K562 (cell line): ENCODE measurements around the gene BRICD5. TPM values are rescaled to one million over a fixed set of nuclear protein-coding genes. Genes with fewer than 3 reads are reported as not detected.

Source experiments
- ARID1B ChIP-seq: fragments of 450-650 bp; IDR thresholded peaks from 2 replicates; pipeline ENCODE4 v1.6.1; 2016; ENCODE audit warnings: antibody characterized with exemption, mild to moderate bottlenecking, inconsistent platforms
- CBFA2T2 ChIP-seq: fragments of 450-650 bp; conservative IDR thresholded peaks from 2 replicates; pipeline ENCODE4 v1.6.1; 2017; ENCODE audit warnings: mild to moderate bottlenecking
- E2F3 ChIP-seq: fragments of 250-450 bp; sonication (Bioruptor Pico); IDR thresholded peaks from 2 replicates; pipeline ENCODE4 v1.4.0; 2020; ENCODE audit warnings: mild to moderate bottlenecking
- EP400 ChIP-seq: fragments of 450-650 bp; IDR thresholded peaks from 2 replicates; pipeline ENCODE4 v1.6.1; 2017; ENCODE audit warnings: antibody characterized with exemption, mild to moderate bottlenecking, moderate library complexity
- GTF2A2 ChIP-seq: IDR thresholded peaks from 2 replicates; pipeline ENCODE4 v1.6.1; 2016; ENCODE audit warnings: mild to moderate bottlenecking, missing genetic modification characterization, missing compliant biosample characterization
- KAT7 ChIP-seq: sonication (generic); formaldehyde crosslinking; IDR thresholded peaks from 2 replicates; pipeline ENCODE4 v1.8.0; 2022; ENCODE audit warnings: missing genetic modification reagents, mild to moderate bottlenecking, borderline replicate concordance
- KLF10 ChIP-seq: fragments of 250-450 bp; sonication (Bioruptor Pico); IDR thresholded peaks from 2 replicates; pipeline ENCODE4 v1.6.1; 2021; ENCODE audit warnings: matching md5 sums
- MBD2 ChIP-seq: sonication (generic); IDR thresholded peaks from 2 replicates; pipeline ENCODE4 v1.6.1; 2016; ENCODE audit warnings: low read depth, borderline replicate concordance
- NR2C1 ChIP-seq, 2 experiments: fragments of 450-650 bp; IDR thresholded peaks; 2 replicates each; pipeline ENCODE4 v1.6.1; 2017; ENCODE audit warnings: mild to moderate bottlenecking in 2 of 2, antibody characterized with exemption in 1 of 2, inconsistent platforms in 1 of 2, missing compliant biosample characterization in 1 of 2, missing genetic modification characterization in 1 of 2
- NR2C2 ChIP-seq, 2 experiments: fragments of 200-800 bp in 1 of 2; sonication (Bioruptor generic) in 1 of 2; sonication (generic) in 1 of 2; formaldehyde crosslinking in 1 of 2; IDR thresholded peaks; 2 replicates each; pipeline versions ENCODE4 v1.6.1 to v1.8.0; 2016 to 2022; ENCODE audit warnings: mild to moderate bottlenecking in 1 of 2, missing compliant biosample characterization in 1 of 2, missing genetic modification characterization in 1 of 2, missing genetic modification reagents in 1 of 2
- NUFIP1 ChIP-seq: fragments of 450-650 bp; IDR thresholded peaks from 2 replicates; pipeline ENCODE4 v1.6.1; 2018; ENCODE audit not compliant: partially characterized antibody
- RNF2 ChIP-seq: sonication (generic); IDR thresholded peaks from 2 replicates; pipeline ENCODE4 v1.6.1; 2016
- polyA plus RNA-seq, 8 experiments: library from polyadenylated mRNA; depleted of rRNA in 4 of 8; stranded (reverse) in 5 of 8; unstranded in 3 of 8; fragments of >200 nt; fragmentation: Nextera tagmentation in 2 of 8; fragmentation: Illumina TruSeq in 1 of 8; extraction: Ambion mirVana in 2 of 8; extraction: Trizol in 1 of 8; gene quantifications; 2 replicates each; pipeline versions ENCODE4 v1.2.1 to v1.2.3, GENCODE V29; 2011 to 2014; ENCODE audit warnings: inconsistent platforms in 1 of 8, missing spikeins in 1 of 8
- total RNA-seq, 7 experiments: library from RNA; depleted of rRNA in 6 of 7; stranded (reverse); fragments of >200 nt in 6 of 7; fragmentation: Illumina TruSeq in 2 of 7; extraction: Trizol in 2 of 7; gene quantifications; 2 replicates each; pipeline versions ENCODE4 v1.2.1 to v1.2.3, GENCODE V29; 2011 to 2021; ENCODE audit warnings: low replicate concordance in 1 of 7
- TF ChIP-seq, protein P1 (sequence below), 2 experiments: IDR thresholded peaks; 2 replicates each; pipeline ENCODE4 v1.6.1; 2012; ENCODE audit warnings: improper control_type of control experiment in 2 of 2, low read depth in 2 of 2, low read length in 2 of 2, borderline replicate concordance in 1 of 2
- TF ChIP-seq, protein P2 (sequence below): conservative IDR thresholded peaks from 2 replicates; pipeline ENCODE4 v1.6.1; 2011; ENCODE audit warnings: low read depth, mild to moderate bottlenecking, low read length; ENCODE audit not compliant: control insufficient read depth
- TF ChIP-seq, protein P3 (sequence below): sonication (generic); formaldehyde crosslinking; IDR thresholded peaks from 2 replicates; pipeline ENCODE4 v1.8.0; 2022; ENCODE audit warnings: mild to moderate bottlenecking, missing genetic modification reagents

The BRICD5 gene
- total and polyA plus RNA-seq, 9 of the 15 experiments (the other 6 are each of a cell fraction or from before 2014, with no cell fraction given), result 0.24 to 15.1 (median 2.4) TPM; not detected in 1

DNA sequence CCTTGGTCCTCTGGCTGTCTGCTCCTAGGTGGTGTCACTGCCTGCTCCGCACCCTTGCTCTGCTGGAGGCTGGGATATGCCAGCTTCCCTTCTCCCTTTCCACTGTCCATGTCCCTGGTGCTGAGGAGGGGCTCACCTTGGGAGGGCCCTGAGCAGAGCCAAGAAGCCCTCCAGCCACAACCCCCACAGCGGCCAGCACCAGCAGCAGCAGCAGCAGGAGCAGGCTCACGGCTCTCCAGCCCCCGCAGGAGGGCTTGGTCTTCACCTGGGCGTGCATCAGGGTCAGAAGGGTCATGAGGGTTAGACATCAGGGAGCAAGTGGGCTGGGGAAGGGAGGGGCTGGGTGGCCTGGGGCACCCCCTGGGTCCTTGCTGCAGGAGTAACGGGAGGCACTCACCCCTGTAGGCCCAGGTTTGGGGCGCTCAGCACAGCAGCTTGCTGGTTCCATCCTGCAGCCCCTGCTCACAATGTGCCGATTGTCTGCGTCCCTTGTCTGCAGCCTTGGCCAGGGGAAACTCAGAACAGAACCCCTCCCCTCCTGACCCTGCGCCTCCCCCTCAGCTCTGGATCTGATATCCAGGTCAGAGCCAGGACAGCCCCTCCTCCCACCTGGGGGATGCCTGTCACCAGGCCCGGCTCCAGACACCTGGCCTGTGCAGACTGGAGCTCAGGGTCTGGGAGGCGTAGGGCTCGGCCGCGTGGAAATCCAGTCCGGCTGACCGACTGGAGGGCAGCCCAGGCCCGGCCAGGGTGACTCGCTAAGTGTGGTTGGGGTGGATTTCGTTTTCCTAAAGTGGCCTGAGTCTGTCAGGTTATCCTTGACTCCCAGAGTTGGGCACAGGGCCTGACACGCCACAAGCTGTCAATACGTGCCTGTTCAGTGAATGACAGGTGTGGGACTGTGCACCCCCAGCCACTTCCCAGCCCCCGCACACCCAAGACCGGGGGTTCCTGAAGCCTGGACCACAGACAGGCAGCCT lies at the start of gene BRICD5 (continued):
- TF ChIP-seq E2F3, result no peak
- 0 out of 2 replicates have a peak, but pooled peaks have one; percentile 52 for TF ChIP-seq KAT7 (CRISPR knock-in tag)
- TF ChIP-seq, protein P1, sequence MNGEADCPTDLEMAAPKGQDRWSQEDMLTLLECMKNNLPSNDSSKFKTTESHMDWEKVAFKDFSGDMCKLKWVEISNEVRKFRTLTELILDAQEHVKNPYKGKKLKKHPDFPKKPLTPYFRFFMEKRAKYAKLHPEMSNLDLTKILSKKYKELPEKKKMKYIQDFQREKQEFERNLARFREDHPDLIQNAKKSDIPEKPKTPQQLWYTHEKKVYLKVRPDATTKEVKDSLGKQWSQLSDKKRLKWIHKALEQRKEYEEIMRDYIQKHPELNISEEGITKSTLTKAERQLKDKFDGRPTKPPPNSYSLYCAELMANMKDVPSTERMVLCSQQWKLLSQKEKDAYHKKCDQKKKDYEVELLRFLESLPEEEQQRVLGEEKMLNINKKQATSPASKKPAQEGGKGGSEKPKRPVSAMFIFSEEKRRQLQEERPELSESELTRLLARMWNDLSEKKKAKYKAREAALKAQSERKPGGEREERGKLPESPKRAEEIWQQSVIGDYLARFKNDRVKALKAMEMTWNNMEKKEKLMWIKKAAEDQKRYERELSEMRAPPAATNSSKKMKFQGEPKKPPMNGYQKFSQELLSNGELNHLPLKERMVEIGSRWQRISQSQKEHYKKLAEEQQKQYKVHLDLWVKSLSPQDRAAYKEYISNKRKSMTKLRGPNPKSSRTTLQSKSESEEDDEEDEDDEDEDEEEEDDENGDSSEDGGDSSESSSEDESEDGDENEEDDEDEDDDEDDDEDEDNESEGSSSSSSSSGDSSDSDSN (IDR thresholded peaks at IDR 0.05; ENCODE audit: borderline replicate concordance in 1 of 2, low read depth in 2 of 2, low read length in 2 of 2), result 0 out of 4 replicates have a peak, but pooled peaks of 1 of the 2 experiments have one; percentile 52
- no peak for TF ChIP-seq KLF10 (CRISPR knock-in tag)
- TF ChIP-seq, protein P2, sequence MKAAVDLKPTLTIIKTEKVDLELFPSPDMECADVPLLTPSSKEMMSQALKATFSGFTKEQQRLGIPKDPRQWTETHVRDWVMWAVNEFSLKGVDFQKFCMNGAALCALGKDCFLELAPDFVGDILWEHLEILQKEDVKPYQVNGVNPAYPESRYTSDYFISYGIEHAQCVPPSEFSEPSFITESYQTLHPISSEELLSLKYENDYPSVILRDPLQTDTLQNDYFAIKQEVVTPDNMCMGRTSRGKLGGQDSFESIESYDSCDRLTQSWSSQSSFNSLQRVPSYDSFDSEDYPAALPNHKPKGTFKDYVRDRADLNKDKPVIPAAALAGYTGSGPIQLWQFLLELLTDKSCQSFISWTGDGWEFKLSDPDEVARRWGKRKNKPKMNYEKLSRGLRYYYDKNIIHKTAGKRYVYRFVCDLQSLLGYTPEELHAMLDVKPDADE, result peak; percentile 20; the same call in 1 of the 2 replicates
- no peak for TF ChIP-seq GTF2A2 (tag)
- peak; percentile 30; the same call in 1 of the 2 replicates for TF ChIP-seq RNF2
- TF ChIP-seq NR2C2 (CRISPR knock-in tag; IDR thresholded peaks at IDR 0.05), result no peak
- 0 out of 2 replicates have a peak, but pooled peaks have one; percentile 10 for TF ChIP-seq NR2C2 (tag; IDR thresholded peaks at IDR 0.05)
- TF ChIP-seq NR2C1 (IDR thresholded peaks at IDR 0.05), result 0 out of 2 replicates have a peak, but pooled peaks have one; percentile 21
- peak; percentile 41; the same call in 1 of the 2 replicates for TF ChIP-seq NR2C1 (tag; IDR thresholded peaks at IDR 0.05)
- TF ChIP-seq MBD2, result no peak
- TF ChIP-seq ARID1B, result peak; percentile 35; the same call in 1 of the 2 replicates
- TF ChIP-seq EP400, result peak; percentile 25; the same call in 1 of the 2 replicates
- TF ChIP-seq NUFIP1, result no peak
- TF ChIP-seq, protein P3, sequence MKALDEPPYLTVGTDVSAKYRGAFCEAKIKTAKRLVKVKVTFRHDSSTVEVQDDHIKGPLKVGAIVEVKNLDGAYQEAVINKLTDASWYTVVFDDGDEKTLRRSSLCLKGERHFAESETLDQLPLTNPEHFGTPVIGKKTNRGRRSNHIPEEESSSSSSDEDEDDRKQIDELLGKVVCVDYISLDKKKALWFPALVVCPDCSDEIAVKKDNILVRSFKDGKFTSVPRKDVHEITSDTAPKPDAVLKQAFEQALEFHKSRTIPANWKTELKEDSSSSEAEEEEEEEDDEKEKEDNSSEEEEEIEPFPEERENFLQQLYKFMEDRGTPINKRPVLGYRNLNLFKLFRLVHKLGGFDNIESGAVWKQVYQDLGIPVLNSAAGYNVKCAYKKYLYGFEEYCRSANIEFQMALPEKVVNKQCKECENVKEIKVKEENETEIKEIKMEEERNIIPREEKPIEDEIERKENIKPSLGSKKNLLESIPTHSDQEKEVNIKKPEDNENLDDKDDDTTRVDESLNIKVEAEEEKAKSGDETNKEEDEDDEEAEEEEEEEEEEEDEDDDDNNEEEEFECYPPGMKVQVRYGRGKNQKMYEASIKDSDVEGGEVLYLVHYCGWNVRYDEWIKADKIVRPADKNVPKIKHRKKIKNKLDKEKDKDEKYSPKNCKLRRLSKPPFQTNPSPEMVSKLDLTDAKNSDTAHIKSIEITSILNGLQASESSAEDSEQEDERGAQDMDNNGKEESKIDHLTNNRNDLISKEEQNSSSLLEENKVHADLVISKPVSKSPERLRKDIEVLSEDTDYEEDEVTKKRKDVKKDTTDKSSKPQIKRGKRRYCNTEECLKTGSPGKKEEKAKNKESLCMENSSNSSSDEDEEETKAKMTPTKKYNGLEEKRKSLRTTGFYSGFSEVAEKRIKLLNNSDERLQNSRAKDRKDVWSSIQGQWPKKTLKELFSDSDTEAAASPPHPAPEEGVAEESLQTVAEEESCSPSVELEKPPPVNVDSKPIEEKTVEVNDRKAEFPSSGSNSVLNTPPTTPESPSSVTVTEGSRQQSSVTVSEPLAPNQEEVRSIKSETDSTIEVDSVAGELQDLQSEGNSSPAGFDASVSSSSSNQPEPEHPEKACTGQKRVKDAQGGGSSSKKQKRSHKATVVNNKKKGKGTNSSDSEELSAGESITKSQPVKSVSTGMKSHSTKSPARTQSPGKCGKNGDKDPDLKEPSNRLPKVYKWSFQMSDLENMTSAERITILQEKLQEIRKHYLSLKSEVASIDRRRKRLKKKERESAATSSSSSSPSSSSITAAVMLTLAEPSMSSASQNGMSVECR (CRISPR knock-in tag), result peak; percentile 70; the same call in 1 of the 2 replicates
- TF ChIP-seq CBFA2T2, result peak; percentile 35; the same call in 1 of the 2 replicates
